ENCODE measurements around the gene CACNA1G.

Gene CACNA1G
- 0.08 to 1.1 (median 0.37) reads per million in 4 donors for total RNA-seq

DNA sequence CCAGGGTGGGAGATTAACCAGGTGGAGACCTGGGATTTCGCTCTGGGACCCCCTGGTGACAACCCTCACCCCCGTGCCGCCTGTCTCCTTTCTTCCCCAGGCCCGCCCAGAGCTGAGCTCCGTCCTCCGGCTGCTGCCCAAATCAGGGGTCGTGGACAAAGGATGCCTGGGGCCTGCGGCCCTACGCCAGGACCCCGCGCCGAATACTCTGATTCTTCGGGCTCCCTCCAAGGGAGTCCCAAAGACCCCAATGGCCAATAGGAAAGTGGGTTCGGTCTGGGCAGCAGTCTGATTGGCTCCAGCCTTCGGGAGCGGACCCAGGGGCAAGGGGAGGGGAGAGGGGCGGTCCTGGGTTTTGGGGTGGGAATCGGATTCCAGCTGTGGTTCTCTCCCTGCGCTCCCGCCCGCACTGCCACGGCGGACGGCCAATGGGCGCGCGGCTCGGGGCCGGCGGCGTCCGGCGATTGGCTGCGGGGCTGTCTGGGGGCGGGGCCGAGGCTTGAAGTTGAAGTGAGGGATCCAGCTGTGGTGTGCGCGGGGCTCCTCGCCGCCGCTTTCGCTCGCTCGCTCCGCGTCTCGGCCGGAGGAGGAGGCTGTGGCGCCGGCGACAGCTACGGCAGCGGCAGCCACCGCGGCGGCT lies at the start of gene CACNA1G:
Gene CACNA1G, plus strand, starts transcription at position 531 of the 640 bp plus-strand sequence. CDS start 745 bp downstream, outside the sequence.
- DNase-seq: peak; percentile 73 to 82 (median 81)

GRCh38 chr17:50511058-50511457 lies 49.5 kb upstream of the CACNA1G start:
- DNase-seq: peak in 2 of 5 donors; percentile 27 to 89

GRCh38 chr17:50513495-50513894 lies 47.0 kb upstream of the CACNA1G start:
- no peak for DNase-seq

DNA sequence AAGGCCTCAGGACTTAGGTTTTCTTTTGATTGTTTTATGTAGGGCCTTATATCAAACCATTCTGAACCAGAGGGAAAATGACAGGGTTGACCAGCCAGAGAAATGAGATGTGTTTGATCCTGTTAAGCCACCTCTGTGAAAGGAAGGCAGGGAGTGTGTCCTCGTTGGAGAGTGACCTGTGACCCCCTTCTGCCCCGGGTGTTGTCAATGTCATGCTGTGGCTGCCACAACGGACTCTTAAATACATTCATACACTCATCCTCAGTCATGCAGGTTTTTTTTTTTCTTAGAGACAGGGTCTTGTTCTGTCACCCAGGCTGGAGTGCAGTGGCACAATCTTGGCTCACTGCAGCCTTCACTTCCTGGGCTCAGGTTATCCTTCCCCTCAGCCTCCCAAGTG lies 46.1 kb upstream of the CACNA1G start:
- no peak for DNase-seq

- DNase-seq: no peak
These were observed 45.4 kb upstream of the CACNA1G start for GRCh38 chr17:50514936-50515702.

- DNase-seq: no peak
These were observed 43.5 kb upstream of the CACNA1G start for GRCh38 chr17:50517011-50517410.

DNA sequence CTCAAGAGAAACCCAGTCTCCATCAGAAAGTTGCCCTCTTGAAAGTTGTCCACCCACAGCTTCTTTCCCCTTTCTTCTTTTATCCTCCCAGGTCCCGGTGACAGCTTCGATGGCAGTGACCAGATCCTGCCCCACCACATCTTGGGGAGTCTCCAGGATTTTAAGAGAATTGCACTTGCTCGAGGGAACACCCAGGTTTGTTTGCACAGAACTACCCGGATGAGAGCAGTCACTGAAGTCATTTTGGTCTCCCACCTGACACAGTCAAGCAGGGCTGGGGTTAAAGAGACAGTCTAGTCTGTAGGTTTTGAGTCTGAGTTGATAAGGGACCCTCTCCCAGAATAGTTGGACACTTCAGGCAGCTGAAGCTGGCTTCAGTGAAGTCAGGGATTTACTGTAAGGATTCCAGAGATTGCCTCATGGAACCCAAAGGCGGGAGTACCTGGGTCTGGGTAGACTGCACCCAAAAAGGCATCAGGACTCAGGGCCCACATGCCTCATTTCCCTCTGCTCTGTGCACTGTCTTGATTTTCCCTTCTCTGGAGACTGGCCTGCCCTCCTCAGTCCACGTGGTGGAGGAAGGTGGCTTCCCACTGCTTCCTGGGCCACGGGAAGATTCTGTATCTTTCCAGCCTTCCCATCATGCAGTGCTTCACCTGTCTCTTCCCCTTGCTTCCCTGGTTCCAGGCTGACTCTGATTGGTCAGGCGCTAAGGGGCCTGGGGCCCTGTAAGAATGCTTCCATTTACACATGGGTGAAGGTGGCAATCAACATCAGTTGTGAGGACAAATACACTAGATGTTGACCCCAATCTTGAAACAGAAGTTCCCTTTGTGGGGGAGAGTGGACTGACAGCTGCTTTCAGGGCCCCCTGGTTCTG lies 42.8 kb upstream of the CACNA1G start:
- no peak for DNase-seq

GRCh38 chr17:50518384-50519023 lies 42.0 kb upstream of the CACNA1G start:
- DNase-seq: no peak

- no peak for DNase-seq
These were observed 41.2 kb upstream of the CACNA1G start for GRCh38 chr17:50519141-50519834.

DNA sequence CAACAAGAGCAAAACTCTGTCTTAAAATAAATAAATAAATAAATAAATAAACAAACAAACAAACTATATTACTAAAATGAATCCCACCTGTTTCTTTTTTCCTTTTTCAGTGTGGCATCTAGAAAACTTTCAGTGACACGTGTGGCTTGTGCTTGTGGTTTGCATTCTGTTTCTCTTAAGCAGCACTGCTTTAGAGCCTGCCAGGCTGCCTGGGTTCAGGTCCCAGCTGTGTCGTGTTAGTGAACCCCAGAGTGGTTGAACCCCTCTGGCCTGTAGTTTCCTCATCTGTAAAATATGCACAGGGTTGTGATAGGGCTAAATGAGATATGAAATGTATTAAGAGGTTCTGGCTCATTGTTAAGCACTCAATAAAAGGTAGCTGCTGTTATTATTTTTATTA lies 40.0 kb upstream of the CACNA1G start:
- DNase-seq: no peak

GRCh38 chr17:50521514-50521913 lies 39.0 kb upstream of the CACNA1G start:
- DNase-seq: no peak

DNA sequence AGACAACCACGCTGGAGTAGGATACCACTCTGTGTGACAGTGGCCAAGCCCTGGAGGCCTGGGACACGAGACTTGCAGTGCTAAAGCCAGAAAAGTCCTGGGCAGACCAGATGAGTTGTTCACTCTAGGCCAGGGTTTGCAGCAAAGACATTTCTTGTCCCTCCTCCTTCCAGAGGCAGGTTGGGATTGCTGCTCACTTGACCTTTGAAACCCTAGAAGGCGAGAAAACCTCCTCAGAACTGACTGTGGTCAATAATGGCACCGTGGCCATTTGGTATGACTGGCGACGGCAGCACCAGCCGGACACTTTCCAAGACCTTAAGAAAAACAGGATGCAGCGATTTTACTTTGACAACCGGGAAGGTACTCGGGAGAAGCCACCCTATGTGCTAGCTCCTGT lies 37.7 kb upstream of the CACNA1G start:
- DNase-seq: no peak

DNA sequence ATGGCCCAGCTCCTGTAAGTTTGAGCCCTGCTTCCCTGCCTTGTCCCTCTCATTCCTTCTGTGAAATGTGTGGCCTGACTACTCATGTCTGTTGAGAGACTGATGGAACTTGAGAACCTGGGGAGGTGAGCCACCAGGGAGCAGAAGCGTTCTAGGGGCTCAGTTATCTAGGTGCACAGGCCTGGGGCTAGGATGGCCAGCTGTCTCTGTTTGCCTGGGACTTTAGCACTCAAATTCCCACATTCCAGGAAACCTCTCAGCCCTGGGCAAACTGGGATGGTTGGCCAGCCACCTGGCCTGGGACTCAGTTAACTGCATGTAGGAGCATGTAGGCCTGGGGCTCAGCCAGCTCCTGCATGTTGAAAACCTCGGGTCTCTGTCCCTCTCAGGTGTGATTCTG lies 37.3 kb upstream of the CACNA1G start:
- DNase-seq: no peak

- no peak for DNase-seq
These were observed 35.7 kb upstream of the CACNA1G start for GRCh38 chr17:50524838-50525237.

DNA sequence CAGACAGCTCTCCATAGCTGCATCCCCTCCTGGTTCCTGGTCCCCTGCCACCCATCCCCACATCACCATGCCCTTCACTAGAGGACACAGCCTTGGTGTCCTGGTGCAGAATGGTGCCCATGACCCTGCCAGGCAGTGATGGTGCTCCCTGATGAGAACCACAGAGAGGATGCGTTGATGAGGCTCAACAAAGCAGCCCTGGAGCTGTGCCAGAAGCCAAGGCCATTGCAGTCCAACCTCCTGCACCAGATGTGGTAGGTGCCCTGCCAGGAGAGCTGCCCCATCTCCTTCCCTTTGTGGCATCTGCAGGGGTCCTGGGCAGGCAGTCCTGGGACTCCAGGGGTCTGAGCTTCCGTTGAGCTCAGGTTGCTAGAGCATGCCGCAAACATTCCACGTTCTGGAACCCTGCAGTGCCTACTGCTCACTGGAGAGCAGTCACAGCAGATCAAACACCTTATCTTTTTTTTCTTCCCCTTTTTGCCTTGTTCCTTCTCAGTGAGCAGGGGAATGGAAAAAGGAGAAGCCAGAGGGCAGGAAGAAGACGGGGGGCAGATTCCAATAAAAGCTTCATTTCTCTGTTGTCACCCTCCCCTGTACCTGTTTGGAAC lies 33.3 kb upstream of the CACNA1G start:
- no peak for DNase-seq

- DNase-seq: no peak
These were observed 32.5 kb upstream of the CACNA1G start for GRCh38 chr17:50527949-50528474.

- DNase-seq: no peak
These were observed 30.7 kb upstream of the CACNA1G start for GRCh38 chr17:50529849-50530248.

GRCh38 chr17:50531428-50532025 lies 29.0 kb upstream of the CACNA1G start:
- no peak for DNase-seq

GRCh38 chr17:50532452-50533024 lies 28.0 kb upstream of the CACNA1G start, which contains the start of gene EPN3:
Gene EPN3, plus strand, starts transcription at chr17:50532735. Its CDS starts 3,822 bp downstream, at chr17:50536557.
- DNase-seq: no peak

DNA sequence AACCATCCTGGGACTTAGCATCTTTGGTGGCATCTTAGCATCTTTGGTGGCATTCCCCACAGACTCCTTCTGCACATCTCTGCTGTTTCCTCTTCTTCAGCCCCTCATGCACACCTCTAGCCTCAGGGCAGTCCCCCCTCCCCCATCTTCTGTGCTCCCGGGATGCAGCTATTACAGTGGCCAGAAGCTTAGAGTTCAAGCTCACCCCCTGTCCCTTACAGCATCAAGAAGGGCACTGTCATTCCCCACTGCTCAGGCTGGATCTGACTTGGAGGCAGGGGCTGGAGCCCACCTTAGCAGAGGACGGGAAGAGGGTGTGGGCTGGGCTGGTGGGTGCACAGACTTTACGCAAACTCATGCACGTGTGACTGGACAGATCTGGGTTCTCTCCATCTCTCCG lies 27.3 kb upstream of the CACNA1G start:
- DNase-seq: no peak

Data from T-helper 1 cell (primary cell).